MG63 (cell line): ENCODE results near the gene LDLRAD4. TPM values are rescaled to one million over a fixed set of nuclear protein-coding genes. Genes with fewer than 3 reads are reported as not detected.

Experiments used
- DNase-seq: peaks from one replicate; pipeline ENCODE4 v3.0.0-alpha.2; 2020
- H3K27me3 ChIP-seq: fragments of 250-450 bp; sonication (Bioruptor Pico); 2 replicates; pipeline ENCODE4 v1.5.1; 2020; ENCODE audit warnings: mild to moderate bottlenecking, moderate library complexity
- H3K36me3 ChIP-seq: fragments of 250-450 bp; sonication (Bioruptor Pico); 2 replicates; pipeline ENCODE4 v1.5.1; 2020; ENCODE audit warnings: mild to moderate bottlenecking, moderate library complexity
- H3K4me3 ChIP-seq: fragments of 250-450 bp; sonication (Bioruptor Pico); 2 replicates; pipeline ENCODE4 v1.5.1; 2020; ENCODE audit warnings: mild to moderate bottlenecking, moderate library complexity
- H3K9me3 ChIP-seq: fragments of 250-450 bp; sonication (Bioruptor Pico); 2 replicates; pipeline ENCODE4 v1.5.1; 2020; ENCODE audit warnings: mild to moderate bottlenecking, moderate library complexity
- total RNA-seq: library from RNA; depleted of rRNA; stranded (reverse); fragments of >200 nt; shearing (Covaris generic); gene quantifications from 2 replicates; pipeline ENCODE4 v1.2.3, GENCODE V29; 2014; ENCODE audit warnings: low replicate concordance

LDLRAD4 gene
- total RNA-seq, 1 experiment from 2014 or later: 0.36 TPM

DNA sequence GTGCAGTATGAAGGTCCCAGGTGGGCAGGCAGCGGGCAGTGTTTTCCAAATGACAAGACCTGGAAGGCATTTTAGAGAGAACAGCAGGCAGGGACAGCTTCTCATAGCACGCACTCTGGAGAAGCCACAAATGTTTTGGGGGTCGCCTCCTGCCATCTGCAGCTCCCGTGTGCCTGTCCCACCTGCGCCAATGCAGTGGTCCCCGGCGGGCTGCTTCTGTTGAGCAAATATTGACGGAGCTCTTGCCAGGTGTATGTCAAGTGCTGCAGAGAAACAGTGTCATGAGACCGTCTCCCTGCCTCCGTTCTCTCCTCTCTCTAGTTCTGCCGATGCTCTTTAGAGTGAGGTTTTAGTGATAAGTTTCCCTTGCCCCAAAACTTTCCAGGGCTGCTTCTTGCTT is 174.8 kb downstream of the LDLRAD4 start:
- H3K4me3 ChIP-seq: no peak overlapping the region
- no peaks in the 10 kb centered on the region for H3K36me3 ChIP-seq
- no peak for DNase-seq
- no peaks in the 10 kb centered on the region for H3K9me3 ChIP-seq
- H3K27me3 ChIP-seq: no peaks in the 10 kb centered on the region

DNA sequence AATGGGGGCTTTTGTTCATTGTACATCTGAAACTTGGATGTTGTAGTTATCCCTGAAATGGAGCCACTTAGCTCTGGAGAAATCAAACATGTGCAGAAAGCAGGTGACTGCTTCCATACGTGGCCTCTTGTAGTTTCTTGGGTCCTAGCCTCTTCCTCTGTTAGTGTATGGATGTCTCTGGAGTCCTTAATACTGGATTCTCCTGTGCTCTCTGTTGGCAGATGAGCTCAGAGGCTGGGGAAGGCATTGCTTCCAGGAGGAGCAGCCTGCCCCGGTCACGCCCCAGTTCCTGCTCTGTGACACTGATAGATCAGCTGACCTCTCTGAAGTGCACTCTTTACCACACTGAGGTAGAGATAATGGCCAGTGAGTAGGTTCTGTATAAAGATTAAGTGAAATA is 176.2 kb downstream of the LDLRAD4 start:
- DNase-seq: no peak
- Histone ChIP-seq H3K36me3 (no peaks in the 10 kb centered on the region), H3K4me3 (no peak overlapping the region), H3K9me3 (no peaks in the 10 kb centered on the region), H3K27me3 (no peaks in the 10 kb centered on the region)

DNA sequence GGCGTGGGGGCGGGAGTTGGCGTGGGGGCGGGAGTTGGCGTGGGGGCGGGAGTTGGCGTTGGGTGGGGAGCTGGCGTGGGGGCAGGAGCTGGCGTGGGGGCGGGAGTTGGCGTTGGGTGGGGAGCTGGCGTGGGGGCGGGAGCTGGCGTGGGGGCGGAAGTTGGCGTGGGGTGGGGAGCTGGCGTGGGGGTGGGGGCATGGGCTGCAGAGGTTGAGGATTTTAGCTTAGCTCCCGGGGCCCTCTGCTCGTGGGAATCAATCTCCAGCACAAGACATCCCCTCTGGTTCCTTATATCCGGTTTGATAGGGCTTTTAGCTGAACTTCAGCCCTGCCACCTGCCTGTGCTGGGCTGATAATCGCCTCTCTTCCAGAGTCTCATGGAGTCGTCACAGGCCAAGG is 177.0 kb downstream of the LDLRAD4 start:
- Histone ChIP-seq H3K36me3 (no peaks in the 10 kb centered on the region), H3K9me3 (no peaks in the 10 kb centered on the region), H3K27me3 (no peaks in the 10 kb centered on the region), H3K4me3 (no peak overlapping the region)
- DNase-seq: no peak

DNA sequence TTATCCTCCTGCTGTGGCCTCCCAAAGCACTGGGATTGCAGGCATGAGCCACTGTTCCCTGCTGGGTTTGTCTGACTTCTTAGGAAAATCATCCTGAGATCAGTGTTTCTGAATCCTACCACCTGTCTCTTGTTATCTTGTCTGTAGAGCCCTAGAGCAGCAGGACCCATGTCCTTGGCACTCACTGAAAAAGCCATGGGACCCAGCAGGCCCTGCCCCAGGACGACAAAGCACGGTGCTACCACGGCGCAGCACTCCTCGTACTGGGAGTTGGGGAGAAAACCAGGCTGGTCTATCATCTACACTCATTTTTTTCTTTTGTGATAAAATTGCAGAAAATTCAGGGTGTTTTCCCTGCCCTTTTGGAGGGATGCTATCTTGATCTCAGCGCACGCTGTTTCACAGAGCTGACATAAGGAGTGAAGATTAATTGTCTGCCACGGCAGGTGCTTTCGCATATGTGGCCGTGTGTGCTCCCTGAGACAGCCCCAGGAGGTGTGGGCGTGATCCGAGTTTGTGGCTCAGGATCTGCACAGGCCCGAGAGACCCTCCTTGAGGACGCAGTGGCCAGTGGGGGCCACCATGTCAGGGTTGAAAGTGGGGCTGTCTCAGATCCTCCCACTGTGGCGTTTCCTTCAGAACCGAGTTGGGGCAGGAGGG is 179.1 kb downstream of the LDLRAD4 start:
- DNase-seq: no peak

DNA sequence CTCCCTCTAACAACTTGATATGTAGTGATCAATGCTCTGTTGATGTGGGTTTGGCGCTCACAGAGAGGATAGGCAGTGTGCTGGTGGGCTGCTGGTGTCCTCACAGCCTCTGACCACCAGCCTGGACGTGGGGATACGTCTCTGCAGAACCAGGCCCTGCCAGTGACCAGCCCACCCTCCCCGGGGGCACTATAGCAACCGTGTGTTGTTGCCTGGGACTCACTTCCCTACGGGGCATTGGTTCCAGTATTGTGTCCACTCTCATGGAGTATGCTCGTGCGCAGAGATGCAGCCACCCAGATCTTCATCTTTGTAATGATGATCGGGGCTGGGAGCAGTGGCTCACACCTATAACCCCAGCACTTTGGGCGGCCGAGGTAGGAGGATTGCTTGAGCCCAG is 180.1 kb downstream of the LDLRAD4 start:
- DNase-seq: no peak
- H3K4me3 ChIP-seq: no peak overlapping the region
- no peaks in the 10 kb centered on the region for H3K36me3 ChIP-seq
- H3K9me3 ChIP-seq: no peaks in the 10 kb centered on the region
- H3K27me3 ChIP-seq: no peaks in the 10 kb centered on the region

More for the DNA sequence above, 179.1 kb downstream of the LDLRAD4 start:
- Histone ChIP-seq H3K27me3 (no peaks in the 10 kb centered on the region), H3K4me3 (no peak overlapping the region), H3K9me3 (no peaks in the 10 kb centered on the region), H3K36me3 (no peaks in the 10 kb centered on the region)

DNA sequence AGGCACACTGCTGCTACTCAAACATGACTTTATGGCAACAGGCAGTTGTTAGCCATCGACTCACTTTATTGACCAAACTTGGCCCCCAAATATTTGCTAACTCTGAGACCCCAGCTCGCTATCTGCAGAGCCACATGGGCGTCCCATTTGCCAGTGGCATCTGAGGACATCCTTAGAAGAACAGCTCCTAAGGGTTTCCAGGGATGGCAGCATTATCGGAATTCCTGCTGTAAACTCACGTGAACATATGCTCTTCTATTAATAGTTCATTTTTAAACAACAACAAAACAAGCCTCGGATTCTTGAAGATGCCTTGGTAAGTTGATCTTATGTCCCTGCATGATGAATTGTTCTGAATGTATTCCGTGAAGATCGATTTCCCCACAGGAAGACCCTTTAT is 181.0 kb downstream of the LDLRAD4 start:
- Histone ChIP-seq H3K9me3 (no peaks in the 10 kb centered on the region), H3K27me3 (no peaks in the 10 kb centered on the region), H3K36me3 (no peaks in the 10 kb centered on the region), H3K4me3 (no peak overlapping the region)
- DNase-seq: no peak

DNA sequence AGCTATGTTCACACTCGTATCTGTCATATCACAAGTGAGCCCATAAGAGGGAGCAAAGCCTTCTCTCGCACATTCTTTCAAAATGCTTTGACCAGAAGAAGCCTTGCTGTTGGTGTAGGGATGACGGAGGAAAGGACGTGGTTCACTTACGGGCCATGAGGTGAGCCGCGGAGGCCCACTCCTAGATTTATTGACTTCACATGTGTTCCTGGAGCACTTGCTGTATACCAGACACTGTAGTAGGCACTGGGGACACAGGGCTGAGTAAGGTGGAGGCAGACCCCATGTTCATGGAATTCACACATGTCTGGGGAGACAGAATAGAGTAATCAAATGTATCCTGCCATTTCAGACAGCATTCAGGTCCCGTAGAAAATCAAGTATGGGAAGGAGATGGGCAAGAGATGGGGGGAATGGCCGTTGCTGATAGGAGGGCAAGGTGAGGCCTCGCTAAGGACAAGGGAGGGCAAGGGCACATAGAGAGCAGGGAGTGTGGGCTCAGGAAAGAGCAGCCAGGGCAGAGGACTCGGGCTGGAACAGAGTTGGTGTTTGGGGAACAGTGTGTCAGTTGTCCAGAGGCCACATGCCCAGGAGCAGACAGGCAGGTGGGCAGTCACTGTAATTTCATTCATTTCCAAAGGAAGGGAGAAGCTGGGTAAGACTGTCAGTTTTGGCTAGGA is 182.2 kb downstream of the LDLRAD4 start:
- Histone ChIP-seq H3K4me3 (no peak overlapping the region), H3K9me3 (no peaks in the 10 kb centered on the region), H3K27me3 (no peaks in the 10 kb centered on the region), H3K36me3 (no peaks in the 10 kb centered on the region)
- no peak for DNase-seq

DNA sequence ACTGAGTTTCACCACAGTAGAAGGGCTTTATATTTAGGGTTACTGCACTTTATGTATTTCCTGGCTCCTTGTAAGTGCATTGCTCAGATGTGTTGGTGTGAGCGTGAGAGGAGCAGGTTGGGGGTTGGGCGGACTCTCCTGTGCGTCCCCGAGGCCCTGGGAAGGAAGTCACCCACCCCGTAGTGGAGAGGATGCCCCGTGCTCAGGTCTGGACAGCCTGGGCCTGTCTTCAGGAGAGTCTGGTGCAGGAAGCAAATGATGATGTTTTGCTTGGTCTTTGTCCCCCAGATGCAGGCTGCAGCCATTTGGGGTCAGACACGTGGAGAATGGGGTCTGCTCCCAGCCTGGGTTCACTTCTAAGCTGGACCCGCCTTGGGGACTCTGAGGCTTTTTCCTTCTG is 182.8 kb downstream of the LDLRAD4 start:
- DNase-seq: no peak
- no peaks in the 10 kb centered on the region for H3K36me3 ChIP-seq
- no peak overlapping the region for H3K4me3 ChIP-seq
- H3K27me3 ChIP-seq: no peaks in the 10 kb centered on the region
- no peaks in the 10 kb centered on the region for H3K9me3 ChIP-seq

DNA sequence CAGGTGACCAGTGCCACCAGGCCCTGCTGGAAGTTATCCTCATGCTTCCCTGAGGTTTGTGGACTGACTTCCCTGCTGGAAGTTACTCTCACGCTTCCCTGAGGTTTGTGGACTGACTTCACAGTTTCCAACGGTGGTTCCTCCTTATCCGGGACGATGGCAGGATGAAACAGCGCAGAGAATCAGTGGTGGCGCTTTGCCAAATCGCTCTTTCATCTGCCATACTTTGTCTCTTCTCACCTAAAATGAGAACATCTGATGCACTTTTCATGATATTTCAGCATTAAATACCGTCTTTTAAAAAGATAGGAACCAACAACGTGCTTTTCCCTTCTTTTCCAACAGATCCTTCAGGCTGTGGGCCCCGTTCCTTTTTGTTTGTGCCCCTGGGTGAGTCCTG is 183.3 kb downstream of the LDLRAD4 start:
- Histone ChIP-seq H3K36me3 (no peaks in the 10 kb centered on the region), H3K27me3 (no peaks in the 10 kb centered on the region), H3K9me3 (no peaks in the 10 kb centered on the region), H3K4me3 (no peak overlapping the region)
- DNase-seq: no peak

DNA sequence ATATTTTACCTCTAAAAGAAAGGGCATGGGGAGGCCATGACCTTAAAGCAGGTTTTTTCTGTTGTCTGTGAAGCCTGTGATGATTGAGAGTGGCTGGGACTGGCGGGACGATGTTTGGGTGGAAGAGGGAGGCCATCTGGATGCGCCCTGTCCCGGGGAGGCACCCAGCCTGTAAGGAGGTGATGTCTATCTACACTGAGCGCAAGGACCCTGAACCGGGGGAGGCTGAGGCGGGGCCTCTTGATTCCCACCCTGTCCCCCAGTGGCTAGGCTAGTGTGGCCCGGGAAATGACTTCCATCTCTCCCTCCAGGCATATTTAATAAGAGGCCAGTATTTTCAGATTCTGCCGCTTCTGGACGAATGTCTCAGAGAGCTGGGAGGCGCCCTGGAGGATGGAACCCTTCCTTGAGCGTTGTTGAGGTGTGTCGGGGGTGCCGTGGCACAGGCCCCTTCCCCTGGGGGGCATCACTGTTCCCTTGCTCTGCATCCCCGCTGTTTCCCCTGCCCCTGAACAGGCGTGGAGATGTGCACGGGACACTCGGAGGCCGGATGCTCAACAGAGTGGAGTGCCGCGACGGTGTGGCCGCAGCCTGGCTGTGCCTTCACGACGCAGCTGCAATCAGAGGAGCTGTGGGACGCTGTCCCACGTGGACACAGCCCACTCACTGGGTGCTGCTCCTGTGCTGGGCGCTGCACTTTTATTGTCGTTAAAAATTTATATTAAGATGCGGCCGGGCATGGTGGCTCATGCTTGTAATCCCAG is 185.4 kb downstream of the LDLRAD4 start:
- Histone ChIP-seq H3K36me3 (no peaks in the 10 kb centered on the region), H3K4me3 (no peak overlapping the region), H3K9me3 (no peaks in the 10 kb centered on the region), H3K27me3 (no peaks in the 10 kb centered on the region)
- no peak for DNase-seq

DNA sequence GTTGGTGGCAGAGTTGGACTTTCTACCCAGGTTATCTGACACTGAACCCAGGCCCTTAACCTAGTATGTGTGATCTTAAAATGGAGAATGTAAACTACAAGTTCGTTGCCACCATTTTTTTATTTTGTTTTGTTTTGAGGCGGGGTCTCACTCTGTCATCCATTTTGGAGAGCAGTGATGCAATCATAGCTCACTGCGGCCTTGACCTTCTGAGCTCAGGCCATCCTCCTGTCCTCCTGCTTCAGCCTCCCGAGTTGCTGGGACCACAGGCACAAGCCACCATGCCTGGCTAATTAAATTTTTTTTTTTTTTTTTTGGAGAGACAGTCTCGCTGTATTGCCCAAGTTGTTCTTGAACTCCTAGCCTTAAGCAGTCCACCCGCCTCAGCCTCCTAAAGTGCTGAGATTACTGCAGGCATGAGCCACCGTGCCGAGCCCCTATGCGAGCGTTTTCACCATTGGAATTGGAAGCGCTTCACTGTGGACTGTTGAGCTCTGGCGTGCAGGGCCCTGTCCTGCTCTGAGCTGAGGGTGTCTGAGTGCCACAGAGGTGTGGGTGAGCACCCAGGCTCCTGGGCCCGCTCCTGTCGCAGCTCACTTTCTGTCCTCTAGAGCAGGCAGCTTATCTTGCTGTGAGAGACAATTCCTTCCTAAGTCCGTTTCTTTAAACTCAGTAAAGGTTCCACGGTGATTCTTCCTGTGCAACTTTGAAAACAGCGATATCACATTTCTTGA is 186.9 kb downstream of the LDLRAD4 start:
- H3K9me3 ChIP-seq: no peaks in the 10 kb centered on the region
- no peaks in the 10 kb centered on the region for H3K36me3 ChIP-seq
- DNase-seq: no peak
- no peaks in the 10 kb centered on the region for H3K27me3 ChIP-seq
- no peak overlapping the region for H3K4me3 ChIP-seq

DNA sequence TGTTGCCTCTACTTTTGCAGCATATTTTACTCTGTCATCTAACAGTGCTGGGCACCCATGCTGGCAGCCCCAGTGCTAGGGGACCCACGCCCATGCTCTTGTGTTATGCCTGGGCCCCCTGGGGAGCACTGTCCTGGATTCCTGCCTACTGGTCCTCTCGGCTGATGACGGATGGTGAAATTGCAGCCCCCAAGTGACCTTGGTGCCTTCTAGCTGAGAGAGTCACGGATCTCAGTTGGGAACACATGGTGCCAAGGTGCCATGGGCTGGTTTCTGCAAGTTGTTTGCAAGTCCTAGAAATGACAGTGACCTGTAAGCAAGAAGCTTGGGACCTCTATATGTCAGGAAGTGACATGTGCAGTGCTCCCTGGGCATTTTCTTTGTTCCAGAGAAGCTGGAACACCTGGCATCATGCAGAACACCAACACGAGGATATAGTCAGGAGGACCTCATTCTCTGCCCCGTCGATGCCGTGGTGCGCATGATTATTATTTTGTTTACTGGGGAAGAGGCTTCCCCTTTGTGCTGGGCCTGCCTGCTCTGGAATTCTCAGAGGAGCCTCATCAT is 187.6 kb downstream of the LDLRAD4 start:
- DNase-seq: no peak
- H3K36me3 ChIP-seq: no peaks in the 10 kb centered on the region
- H3K9me3 ChIP-seq: no peaks in the 10 kb centered on the region
- no peak overlapping the region for H3K4me3 ChIP-seq
- no peaks in the 10 kb centered on the region for H3K27me3 ChIP-seq

DNA sequence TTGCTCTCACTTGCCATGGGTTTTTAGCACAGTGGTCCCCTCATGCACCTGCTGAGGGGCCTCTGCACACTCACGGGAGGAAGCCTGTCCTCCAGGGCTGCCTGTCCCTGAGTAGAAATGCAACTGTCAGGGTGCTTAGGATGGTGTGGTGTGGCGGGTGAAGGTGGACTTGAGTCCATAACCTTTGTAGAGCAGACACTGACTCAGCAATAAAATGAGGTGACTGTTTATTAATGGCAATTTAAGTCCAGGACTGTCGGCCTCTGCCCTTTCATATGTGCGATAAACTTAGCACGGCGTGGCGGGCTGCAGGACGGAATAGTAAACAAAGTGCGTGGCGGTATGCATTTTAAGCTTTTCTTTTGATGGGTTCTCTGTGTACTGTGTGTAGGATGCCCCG is 188.2 kb downstream of the LDLRAD4 start:
- no peaks in the 10 kb centered on the region for H3K36me3 ChIP-seq
- H3K9me3 ChIP-seq: no peaks in the 10 kb centered on the region
- no peak overlapping the region for H3K4me3 ChIP-seq
- no peak for DNase-seq
- no peaks in the 10 kb centered on the region for H3K27me3 ChIP-seq

DNA sequence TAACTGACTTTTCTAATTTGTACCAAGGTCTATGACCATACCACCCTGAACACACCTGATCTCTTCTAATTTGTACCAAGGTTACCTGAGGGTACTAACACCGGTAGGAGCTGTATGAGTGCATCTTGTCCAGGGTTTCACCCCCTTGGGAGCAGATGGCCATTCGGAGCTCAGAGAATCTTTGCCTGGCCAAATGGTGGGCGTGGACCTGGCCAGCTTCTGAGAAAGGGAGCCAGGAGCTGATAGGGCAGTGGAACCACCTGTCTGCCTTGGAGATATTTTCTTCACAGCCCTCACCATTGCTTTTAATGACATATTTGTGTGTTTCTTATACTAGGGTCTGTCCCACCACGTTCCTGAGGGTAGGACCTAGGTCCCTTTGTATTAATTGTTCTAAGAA is 188.9 kb downstream of the LDLRAD4 start:
- no peaks in the 10 kb centered on the region for H3K9me3 ChIP-seq
- H3K4me3 ChIP-seq: no peak overlapping the region
- no peaks in the 10 kb centered on the region for H3K36me3 ChIP-seq
- no peak for DNase-seq
- H3K27me3 ChIP-seq: no peaks in the 10 kb centered on the region

DNA sequence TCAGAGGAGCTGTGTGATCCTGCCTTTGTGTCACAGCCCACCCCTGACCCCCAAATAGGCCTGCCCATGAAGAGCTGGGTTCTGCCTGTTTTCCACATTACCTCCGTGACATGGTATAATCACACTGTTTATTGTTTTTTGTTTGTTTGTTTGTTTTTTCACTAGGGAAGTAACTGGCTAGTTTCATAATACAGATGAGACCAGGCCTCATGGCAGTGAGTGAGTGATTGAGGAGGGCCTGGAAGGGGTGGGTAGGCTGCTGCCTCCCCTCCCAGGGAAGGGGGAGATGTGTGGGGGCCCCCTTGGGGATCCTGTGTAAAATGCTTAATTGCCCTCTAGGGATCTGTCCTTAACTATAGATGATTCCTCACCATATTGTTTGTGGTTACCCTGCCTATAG is 190.5 kb downstream of the LDLRAD4 start:
- no peak overlapping the region for H3K4me3 ChIP-seq
- H3K9me3 ChIP-seq: no peaks in the 10 kb centered on the region
- no peak for DNase-seq
- no peaks in the 10 kb centered on the region for H3K27me3 ChIP-seq
- H3K36me3 ChIP-seq: no peaks in the 10 kb centered on the region

DNA sequence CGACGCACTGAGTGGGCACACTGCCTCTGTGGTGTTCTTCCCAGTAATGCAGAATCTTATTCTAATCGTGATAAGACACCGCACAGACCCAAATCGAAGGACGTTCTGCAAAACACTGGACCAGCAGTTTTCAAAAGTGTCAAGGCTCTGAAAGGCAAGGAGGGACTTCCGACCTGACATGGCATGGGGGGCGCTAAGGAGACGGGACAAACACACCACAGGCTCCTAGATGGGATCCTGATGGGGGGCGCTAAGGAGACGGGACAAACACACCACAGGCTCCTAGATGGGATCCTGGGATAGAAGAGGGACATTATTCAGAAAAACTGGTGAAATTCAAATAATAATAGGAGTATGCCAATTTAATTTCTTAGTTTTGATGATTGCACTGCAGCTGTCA is 191.4 kb downstream of the LDLRAD4 start:
- no peaks in the 10 kb centered on the region for H3K27me3 ChIP-seq
- H3K9me3 ChIP-seq: no peaks in the 10 kb centered on the region
- H3K36me3 ChIP-seq: no peaks in the 10 kb centered on the region
- H3K4me3 ChIP-seq: no peak overlapping the region
- DNase-seq: no peak

DNA sequence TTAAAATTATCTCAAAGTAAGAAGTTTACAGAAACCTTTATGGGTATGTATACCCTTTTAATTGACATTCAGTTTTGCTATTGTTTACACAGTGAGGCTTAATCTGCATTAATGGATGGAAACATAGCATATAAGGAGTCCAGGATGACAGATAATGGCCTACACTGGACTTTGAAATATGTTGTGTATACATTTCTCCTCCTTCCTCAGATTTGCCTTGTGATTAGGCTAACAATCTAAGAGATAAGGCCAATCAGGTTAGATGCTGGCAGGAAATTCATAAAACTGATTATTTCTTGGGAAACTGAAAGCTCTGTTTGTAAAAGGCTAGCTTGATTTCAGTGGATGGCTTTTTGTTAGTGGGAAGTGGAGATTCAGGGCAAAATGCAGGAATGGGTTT is 191.9 kb downstream of the LDLRAD4 start:
- Histone ChIP-seq H3K27me3 (no peaks in the 10 kb centered on the region), H3K4me3 (no peak overlapping the region), H3K36me3 (no peaks in the 10 kb centered on the region), H3K9me3 (no peaks in the 10 kb centered on the region)
- DNase-seq: no peak
